ENCODE results near the gene COL11A2. TPM values are rescaled to one million over a fixed set of nuclear protein-coding genes. Genes with fewer than 3 reads are reported as not detected.
A peak's percentile ranks its signal among the peaks of the same experiment; 100 is the strongest.

Gene COL11A2
- polyA plus RNA-seq, 1 donor from 2014 or later: not detected

DNA sequence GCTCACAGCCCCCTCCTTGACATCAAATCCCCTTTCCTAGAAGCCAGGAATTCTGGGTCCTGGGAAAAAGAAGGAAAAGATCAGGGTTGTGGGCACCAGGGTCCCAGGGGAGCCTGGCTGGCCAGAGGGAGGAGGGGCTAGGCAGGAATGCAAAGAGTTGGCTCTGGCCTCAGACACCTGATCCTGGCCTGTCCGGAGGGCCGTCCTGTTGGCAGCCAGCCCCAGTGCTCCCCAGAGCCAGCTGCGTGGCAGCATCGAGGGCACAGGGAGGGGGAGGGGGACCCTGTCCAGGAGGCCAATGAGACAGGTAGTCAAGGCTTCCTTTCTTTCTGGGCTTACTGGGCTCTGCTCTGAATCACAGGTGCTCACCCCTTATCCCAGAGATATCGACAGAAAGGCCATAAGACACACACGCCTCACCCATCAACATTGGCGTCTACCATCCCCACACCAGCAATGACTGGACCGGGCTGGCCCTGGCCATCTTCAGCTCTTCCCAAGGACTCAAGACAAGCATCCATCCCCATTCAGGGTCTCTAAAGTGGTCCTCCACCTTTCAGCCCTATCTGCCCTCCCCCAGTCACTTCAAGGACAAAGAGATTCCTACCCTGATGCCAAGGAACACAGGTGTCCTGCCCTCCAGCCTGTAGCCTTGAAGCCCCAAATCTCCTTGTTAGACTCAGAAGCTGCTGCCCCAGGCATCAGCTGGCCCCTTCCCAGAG is 723 bp downstream of the COL11A2 start:
- H3K27me3 Mint-ChIP-seq: peaks cover 27% of the 10 kb centered on the region

DNA sequence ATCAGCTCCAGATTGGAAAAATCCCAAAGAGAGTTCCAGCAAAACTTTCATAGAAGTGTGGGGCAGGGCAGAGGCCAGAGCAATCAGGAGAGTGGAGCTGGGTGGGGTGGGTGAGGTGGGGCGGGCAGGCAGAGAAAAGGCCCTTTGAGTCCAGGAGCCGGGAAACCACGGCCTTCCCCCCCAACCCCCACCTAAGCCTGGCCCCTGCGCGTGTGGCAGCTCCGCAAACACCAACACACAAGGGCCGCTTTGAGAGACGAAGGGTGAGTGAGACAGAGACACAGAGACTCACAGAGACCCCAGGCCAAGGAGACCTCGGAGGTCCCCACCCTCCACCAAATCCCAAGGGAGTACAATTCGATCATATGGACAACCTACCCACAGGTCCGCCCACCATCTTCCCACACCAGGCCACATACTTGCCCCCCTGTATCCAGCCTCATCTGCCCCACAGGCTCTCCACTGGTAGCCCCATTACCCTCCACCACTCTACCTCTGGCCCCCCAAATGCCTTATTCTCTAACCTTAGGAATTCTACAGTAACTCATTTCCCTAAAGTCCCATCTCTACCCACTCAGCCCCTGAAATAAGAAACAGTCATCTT is 1.7 kb downstream of the COL11A2 start:
- H3K36me3 Mint-ChIP-seq: peaks cover 4% of the 10 kb centered on the region
- H3K9me3 Mint-ChIP-seq: no peaks in the 10 kb centered on the region
- H3K27ac Mint-ChIP-seq: peak overlapping the region in 1 of 3 donors; percentile 66
- peaks cover 0 to 6% (median 4%) of the 10 kb centered on the region in 3 donors for H3K4me1 Mint-ChIP-seq
- H3K4me3 Mint-ChIP-seq: no peak overlapping the region
- peaks cover 28% of the 10 kb centered on the region for H3K27me3 Mint-ChIP-seq

More for the DNA sequence above, 723 bp downstream of the COL11A2 start:
- no peaks in the 10 kb centered on the region for H3K9me3 Mint-ChIP-seq
- peaks cover 4% of the 10 kb centered on the region for H3K36me3 Mint-ChIP-seq
- peak overlapping the region in 3 of 4 donors; percentile 34 to 82 (median 57) for H3K4me3 Mint-ChIP-seq
- H3K4me1 Mint-ChIP-seq: peaks cover 0 to 6% (median 4%) of the 10 kb centered on the region in 3 donors
- peak overlapping the region in 1 of 3 donors; percentile 39 for H3K27ac Mint-ChIP-seq

DNA sequence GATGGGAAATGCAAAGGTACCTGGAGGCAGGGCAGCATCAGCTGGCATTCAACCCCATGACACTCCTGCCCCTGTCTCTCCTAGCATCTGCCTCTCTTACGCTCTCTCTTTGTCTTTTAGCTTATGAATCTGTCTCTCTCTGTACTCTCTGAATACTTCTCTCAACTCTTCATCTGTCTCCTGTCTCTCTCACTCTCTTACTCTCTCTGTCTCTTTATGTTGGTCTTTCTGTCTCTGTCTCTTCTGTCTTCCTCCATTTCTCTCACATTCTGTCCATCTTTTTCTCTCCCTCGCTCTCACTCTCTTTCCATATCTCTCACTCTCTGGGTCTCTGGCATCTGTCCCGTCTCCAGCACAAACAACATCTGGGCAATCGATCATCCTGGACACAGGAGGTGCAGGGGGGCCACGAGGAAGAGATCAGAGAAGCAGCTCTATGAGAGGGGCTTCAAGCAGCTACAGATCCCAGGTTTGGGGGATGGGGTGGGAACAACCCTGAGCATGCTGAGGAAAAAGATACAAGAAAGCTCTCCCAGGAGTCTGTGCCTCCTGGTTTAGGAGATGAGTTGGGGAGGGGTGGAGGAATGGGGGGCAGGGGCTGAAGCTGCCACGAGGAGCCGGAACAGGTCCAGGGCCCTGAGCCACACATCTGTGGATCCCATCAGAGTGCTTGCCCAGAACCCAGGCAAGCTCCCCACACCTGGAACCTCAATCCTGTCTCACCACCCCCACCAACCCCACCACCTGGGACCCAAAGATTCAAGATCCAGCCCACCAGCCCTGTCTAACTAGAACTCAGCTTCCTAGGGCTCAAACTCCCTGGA is 2.4 kb downstream of the COL11A2 start:
- Mint-ChIP-seq H3K4me3 (peak overlapping the region in 1 of 4 donors; percentile 16), H3K4me1 (peaks cover 0 to 6% (median 4%) of the 10 kb centered on the region in 3 donors), H3K9me3 (no peaks in the 10 kb centered on the region), H3K27me3 (peaks cover 28% of the 10 kb centered on the region), H3K36me3 (peaks cover 2% of the 10 kb centered on the region), H3K27ac (peak overlapping the region in 1 of 3 donors; percentile 66)

DNA sequence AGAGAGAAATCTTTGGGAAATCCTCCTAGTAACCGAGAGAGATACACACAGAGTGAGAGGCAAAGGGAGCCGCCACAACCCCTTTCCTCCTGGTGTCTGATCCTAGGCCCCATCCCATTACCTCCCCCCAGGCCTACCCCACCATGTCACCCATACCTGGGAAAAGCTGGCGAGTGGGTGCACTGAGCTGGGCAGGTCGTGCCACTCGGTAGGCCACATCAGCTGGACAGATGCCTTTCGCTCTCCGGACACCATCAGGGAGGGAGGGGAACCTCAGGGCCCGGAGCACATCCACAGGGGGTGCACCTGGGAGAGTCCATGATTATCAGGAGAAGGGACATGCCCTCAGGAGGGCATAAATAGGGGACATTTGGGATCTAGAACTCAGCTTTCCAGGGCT is 3.1 kb downstream of the COL11A2 start:
- no peaks in the 10 kb centered on the region for H3K9me3 Mint-ChIP-seq
- no peak overlapping the region for H3K4me3 Mint-ChIP-seq
- H3K27ac Mint-ChIP-seq: no peak overlapping the region
- peaks cover 28% of the 10 kb centered on the region for H3K27me3 Mint-ChIP-seq
- peaks cover 0 to 6% (median 4%) of the 10 kb centered on the region in 3 donors for H3K4me1 Mint-ChIP-seq
- no peaks in the 10 kb centered on the region for H3K36me3 Mint-ChIP-seq

DNA sequence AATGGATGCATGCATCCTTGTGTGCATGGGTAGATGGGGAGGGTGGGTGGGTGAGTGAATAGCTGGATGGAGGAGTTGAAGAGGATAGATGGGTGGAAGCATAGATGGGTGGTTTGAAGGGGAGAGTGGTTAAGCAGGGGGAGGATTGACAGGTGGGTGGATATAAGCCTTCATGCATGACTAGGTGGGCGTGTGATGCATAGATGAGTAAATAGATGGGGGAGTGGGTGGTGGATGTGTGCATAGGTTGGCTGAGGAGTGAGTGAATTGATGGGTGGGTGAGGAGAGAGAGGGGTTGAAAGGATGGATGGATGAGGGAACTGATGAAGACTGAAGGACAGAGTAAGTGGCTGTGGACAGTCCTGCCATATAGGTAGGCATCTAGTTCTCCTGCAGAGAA is 4.5 kb downstream of the COL11A2 start:
- peaks cover 12 to 16% (median 14%) of the 10 kb centered on the region in 3 donors for H3K4me1 Mint-ChIP-seq
- H3K27ac Mint-ChIP-seq: no peak overlapping the region
- H3K36me3 Mint-ChIP-seq: no peaks in the 10 kb centered on the region
- H3K9me3 Mint-ChIP-seq: peaks cover 4 to 11% (median 9%) of the 10 kb centered on the region in 3 donors
- no peak overlapping the region for H3K4me3 Mint-ChIP-seq
- peaks cover 28% of the 10 kb centered on the region for H3K27me3 Mint-ChIP-seq

DNA sequence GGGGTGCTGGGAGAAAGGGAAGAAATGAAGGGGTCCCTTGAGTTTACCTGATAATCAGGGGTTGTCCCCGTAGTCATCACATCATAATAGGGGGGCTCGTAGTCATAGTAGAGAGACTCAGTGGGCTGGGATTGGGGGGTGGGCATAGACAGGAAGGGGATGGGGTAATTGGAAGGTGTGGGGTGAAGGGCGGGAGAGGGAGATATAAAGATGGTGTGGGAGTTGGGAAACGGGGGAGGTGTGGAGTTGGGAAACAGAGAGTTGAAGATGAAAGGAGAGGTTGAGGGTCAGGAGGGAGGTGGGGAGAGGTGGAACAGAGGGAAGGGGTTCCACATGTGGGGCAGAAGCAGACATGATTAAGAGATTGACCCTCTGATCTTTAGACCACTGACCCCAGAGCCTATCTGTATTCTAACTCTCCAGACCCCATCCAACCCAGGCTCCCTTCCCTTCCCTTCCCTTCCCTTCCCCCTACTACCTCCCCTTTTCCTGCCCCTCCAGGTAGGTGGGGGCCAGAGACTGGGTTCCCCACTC is 6.5 kb downstream of the COL11A2 start:
- Mint-ChIP-seq H3K36me3 (no peaks in the 10 kb centered on the region), H3K4me1 (peaks cover 12 to 15% (median 13%) of the 10 kb centered on the region in 3 donors), H3K9me3 (peaks cover 7 to 13% (median 9%) of the 10 kb centered on the region in 3 donors), H3K4me3 (no peak overlapping the region), H3K27ac (no peak overlapping the region), H3K27me3 (peaks cover 15% of the 10 kb centered on the region)

DNA sequence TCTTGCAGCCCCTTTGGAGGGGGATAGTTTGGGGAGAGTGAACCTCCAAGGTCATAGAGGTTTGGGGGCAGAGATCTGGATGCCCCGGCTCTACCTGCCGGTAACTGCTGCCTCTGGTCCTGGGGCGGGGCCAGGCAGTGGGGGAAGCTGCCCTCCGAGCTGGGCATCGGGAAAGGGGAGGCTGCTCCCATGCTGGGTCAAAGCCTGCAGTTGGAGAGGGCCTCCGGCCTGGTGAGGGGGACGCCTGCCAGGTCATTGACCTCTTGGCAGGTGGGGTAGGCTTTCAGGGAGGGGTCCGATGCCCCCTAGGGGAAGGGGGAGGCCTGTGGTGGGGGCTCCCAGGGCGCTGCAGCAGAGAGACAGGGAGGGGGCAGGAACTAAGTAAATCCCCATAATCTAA is 7.1 kb downstream of the COL11A2 start:
- H3K36me3 Mint-ChIP-seq: no peaks in the 10 kb centered on the region
- peaks cover 7 to 13% (median 9%) of the 10 kb centered on the region in 3 donors for H3K9me3 Mint-ChIP-seq
- H3K27ac Mint-ChIP-seq: no peak overlapping the region
- H3K27me3 Mint-ChIP-seq: peaks cover 12% of the 10 kb centered on the region
- peaks cover 12 to 15% (median 13%) of the 10 kb centered on the region in 3 donors for H3K4me1 Mint-ChIP-seq
- no peak overlapping the region for H3K4me3 Mint-ChIP-seq

DNA sequence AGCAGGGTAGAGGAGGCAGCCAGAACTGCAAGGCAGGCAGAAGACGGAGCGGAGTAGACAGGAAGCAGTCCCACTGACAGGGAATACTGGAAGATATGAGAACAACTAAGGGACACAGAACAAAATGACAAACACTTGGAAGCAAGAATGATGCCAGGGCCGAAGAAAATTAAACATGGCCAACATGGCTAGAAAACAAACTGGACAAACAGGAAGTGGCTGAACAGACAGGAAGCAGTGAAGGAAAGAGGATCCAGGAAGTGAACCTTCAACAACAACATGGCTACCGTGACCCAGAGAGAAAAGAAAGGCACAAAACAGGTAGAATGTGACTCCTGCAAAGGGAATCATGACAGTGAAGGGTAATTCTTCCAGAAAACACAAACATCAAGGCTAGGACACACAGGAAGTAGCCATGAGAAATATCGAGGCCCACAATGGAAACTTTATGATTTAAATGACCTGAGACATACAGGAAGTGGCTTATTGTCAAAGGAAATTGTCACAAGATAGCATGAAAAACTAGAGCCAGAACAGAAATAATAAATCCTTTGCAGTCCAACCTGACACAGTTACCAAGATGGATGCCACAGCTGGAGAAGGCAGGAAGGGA is 9.1 kb downstream of the COL11A2 start:
- Mint-ChIP-seq H3K36me3 (no peaks in the 10 kb centered on the region), H3K4me3 (peak overlapping the region in 3 of 4 donors; percentile 39 to 79 (median 73)), H3K4me1 (peaks cover 12 to 13% (median 13%) of the 10 kb centered on the region in 3 donors), H3K27me3 (peaks cover 6% of the 10 kb centered on the region), H3K9me3 (peaks cover 7 to 13% (median 9%) of the 10 kb centered on the region in 3 donors), H3K27ac (peak overlapping the region in 2 of 3 donors; percentile 71 to 83)

DNA sequence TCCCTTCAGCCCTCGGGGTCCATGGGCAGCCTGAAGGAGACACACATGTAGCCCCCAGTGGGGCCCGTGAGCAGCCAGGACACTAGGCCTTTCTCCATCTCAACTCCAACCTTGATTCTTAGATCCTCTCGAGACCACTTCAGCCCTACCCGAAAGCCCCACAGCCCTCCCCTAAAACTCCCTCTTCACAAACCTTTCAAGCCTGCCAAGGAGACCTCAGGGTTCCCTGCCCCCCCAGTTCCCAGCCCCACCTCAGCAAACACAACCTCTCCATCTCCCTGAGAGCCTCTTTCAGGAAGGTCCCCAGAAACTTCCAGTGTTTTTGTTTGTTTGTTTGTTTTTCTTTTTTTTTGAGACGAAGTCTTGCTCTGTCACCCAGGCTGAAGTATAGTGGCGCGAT is 11.1 kb downstream of the COL11A2 start:
- Mint-ChIP-seq H3K4me3 (no peak overlapping the region), H3K9me3 (peaks cover 7 to 13% (median 9%) of the 10 kb centered on the region in 3 donors), H3K27ac (no peak overlapping the region), H3K27me3 (no peaks in the 10 kb centered on the region), H3K36me3 (peaks cover 2% of the 10 kb centered on the region), H3K4me1 (peaks cover 12 to 15% (median 13%) of the 10 kb centered on the region in 3 donors)

DNA sequence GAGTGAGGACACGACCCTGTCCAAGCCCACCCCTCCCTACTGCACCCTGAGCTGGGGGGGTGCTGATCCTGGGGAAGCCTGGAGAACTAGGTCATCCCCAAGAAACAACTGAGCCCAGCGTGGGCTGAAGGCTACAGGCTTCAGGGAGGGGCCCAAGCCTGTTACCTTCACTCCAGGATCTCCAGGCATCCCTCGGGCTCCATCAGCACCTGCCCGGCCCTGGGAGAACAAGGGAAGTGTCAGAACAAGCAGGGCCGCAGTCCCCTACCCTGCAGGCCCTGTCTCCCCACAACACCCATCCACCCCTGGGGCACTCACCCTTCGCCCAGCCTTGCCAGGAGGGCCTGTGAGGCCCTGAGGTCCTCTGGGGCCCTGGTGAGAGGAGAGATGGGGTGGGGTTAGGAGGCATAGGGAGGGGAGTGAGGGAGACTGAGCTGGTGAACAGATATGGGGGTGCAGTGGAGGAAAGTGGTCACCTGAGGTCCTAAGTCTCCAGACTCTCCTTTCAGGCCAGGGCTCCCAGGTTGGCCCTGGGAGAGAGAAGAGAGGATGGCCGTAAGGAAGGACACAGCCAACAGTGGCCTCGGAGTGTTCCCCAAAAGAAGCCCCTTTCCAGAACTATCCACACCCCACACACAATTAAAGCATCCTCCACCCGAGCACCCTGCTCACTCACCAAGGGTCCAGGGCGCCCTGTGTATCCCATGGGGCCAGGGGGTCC is 13.4 kb downstream of the COL11A2 start:
- H3K27ac Mint-ChIP-seq: no peak overlapping the region
- H3K9me3 Mint-ChIP-seq: peaks cover 7 to 13% (median 9%) of the 10 kb centered on the region in 3 donors
- H3K36me3 Mint-ChIP-seq: peaks cover 2% of the 10 kb centered on the region
- H3K27me3 Mint-ChIP-seq: peaks cover 7% of the 10 kb centered on the region
- no peak overlapping the region for H3K4me3 Mint-ChIP-seq
- peaks cover 11 to 15% (median 12%) of the 10 kb centered on the region in 3 donors for H3K4me1 Mint-ChIP-seq

DNA sequence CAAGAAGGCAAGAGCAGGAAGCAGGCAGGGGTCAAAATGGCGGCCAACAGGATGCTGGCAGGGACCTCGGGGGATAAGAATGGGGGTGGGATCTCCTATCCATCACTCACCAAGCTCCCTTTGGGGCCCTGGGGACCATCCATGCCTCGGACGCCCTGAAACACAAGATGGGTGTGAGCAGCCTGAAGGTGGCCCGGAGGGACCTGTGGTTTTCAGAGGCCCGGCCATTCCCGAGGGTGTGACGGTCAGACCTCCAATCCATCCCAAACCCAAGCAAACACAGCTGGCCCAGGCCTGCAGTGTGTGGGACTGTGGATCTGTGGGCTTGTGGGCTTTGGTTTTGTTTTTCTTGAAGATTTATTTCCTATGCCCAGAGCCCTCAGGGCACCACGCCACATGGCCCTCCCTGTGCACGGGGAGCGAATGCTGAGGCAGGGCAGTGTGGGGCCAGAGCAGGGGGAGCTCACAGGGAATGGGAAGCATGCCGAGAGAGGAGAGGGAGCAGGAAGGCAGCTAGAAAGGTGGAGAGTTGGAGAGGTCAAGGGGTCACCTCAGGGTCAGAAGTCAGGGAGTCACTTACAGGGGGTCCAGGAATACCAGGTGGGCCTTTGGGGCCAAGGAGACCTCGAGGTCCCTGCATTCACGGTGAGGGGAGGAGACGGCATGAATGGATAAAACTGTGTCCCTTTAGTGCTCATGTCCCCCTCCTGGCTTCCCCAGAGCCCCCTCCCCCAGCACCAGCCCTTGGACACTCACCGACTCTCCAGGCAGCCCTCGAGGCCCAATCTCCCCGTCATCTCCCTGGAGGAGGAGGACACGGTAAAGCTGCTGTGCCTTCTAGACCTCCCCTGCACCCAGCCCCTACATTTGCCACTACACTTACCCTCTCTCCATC is 14.5 kb downstream of the COL11A2 start:
- Mint-ChIP-seq H3K4me3 (no peak overlapping the region), H3K9me3 (peaks cover 0 to 2% (median 2%) of the 10 kb centered on the region in 3 donors), H3K27ac (no peak overlapping the region), H3K27me3 (peaks cover 12% of the 10 kb centered on the region), H3K36me3 (peaks cover 2% of the 10 kb centered on the region), H3K4me1 (peaks cover under 1 to 5% (median 2%) of the 10 kb centered on the region in 3 donors)

DNA sequence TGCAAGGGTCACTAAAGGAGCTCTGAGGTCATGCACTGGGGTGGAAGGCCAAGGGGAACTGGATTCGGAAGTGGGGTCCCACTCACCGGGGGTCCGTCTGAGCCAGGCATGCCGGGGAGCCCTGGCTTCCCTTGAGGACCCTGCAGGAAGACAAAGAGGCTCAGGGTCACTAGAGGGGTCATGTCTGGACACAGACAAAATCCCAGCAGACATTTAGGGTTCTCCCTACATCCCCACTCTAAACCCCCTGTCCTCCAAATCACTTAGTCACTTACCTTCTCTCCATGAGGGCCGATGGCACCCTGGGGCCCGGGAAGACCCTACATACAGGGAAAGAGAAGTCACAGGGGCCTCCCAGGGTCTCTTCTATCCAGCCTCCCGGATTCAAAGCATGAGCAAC is 15.4 kb downstream of the COL11A2 start:
- peaks cover 2% of the 10 kb centered on the region for H3K36me3 Mint-ChIP-seq
- peaks cover 0 to 4% (median 4%) of the 10 kb centered on the region in 3 donors for H3K4me1 Mint-ChIP-seq
- H3K27me3 Mint-ChIP-seq: peaks cover 16% of the 10 kb centered on the region
- no peak overlapping the region for H3K4me3 Mint-ChIP-seq
- H3K27ac Mint-ChIP-seq: no peak overlapping the region
- no peaks in the 10 kb centered on the region for H3K9me3 Mint-ChIP-seq

DNA sequence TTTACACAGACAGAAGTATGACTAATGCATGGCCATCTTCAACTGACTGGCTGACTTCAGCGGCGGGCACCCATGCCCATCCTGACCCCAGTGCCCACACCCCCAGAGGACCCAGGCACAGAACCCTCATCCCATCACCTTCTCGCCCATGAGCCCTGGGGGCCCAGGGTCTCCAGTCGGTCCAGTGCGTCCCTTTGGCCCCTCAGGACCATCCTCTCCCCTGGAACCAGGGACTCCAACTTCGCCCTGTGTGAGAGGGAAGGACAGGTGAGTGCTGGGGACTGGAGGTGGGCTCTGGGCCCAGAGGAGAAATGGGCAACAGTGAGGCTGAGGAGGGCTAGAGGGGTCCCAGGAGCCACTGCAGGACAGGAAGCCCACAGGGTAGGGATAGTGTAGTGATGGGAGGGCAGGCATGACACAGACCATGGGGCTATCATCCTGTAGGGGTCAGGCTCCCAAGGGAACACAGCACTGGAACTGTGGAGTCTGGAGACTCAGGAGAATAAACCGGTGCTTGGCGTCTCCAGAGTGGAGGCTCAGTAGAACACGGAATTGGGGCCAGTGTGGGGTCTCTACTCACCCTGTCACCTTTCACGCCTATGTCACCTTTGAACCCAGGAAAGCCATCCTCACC is 16.7 kb downstream of the COL11A2 start:
- H3K36me3 Mint-ChIP-seq: peaks cover 2% of the 10 kb centered on the region
- H3K4me3 Mint-ChIP-seq: peak overlapping the region in 1 of 4 donors; percentile 51
- H3K4me1 Mint-ChIP-seq: peaks cover 0 to 4% (median 3%) of the 10 kb centered on the region in 3 donors
- H3K27ac Mint-ChIP-seq: no peak overlapping the region
- H3K9me3 Mint-ChIP-seq: no peaks in the 10 kb centered on the region
- peaks cover 16% of the 10 kb centered on the region for H3K27me3 Mint-ChIP-seq
